ENCODE results near the gene LRCH1. TPM values are rescaled to one million over a fixed set of nuclear protein-coding genes. Genes with fewer than 3 reads are reported as not detected.

Gene LRCH1
- total and polyA plus RNA-seq, 2 experiments from 2014 or later: 4.7 to 5.0 TPM

DNA sequence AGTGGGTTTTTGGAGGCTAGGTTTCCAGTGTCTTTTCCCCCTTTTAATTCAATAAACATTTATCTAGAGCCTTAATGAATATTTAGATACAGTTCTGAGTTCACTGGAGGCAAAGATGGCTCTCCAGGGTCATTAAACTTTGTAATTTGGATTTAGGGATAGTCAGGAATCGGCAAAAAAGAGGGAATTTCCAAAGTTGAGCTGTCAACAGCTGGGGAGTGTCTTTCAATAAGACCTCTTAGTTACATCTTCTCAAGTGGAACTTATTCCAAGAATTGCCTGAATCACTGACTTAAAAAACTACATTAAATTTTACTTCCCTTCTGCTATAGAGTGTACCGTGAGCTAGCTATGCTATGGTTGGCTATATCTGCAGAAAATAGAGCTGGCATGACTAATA is 2.0 kb downstream of the LRCH1 start:
- peaks cover 24% of the 10 kb centered on the region for H3F3A ChIP-seq (ENCODE audit: insufficient read depth)

DNA sequence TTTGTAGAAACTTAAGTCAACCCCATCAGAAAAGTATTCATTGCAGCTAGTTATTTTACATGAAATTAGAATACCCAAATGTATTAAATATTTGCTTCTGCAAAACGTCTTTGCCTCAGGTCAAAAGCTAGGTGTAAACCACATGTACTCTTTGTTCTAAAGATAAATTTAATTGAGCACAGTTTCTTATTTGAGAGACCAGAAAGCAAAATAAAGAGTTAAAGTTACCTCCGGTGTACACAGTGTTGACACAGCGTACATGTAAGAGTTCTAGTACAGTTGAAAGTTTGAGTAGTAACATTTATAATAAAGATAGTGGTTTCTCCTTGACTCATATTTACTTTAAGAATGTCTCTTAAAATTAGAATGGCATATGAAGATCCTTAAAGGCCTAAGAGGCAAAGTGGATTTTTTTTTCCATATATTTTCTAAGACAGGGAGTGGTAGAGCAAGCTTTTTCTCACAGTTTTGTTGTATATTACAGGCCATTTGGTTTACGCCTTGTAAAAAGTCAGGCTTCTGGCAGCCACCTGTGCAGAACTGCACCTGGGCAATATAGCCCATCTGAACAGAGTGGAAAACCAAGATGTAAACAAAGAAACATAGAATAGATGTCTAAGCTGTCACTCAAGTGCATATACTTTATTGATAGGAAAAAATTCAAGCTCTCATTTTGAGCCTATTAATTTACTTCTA is 2.9 kb downstream of the LRCH1 start:
- no peak overlapping the region for H3K9ac ChIP-seq
- in situ Hi-C loops (cut with MboI): loop anchor here (10.0 kb wide), 1 partner anchor 159 kb away; no protein-coding TSS in a partner anchor
- peaks cover 2% of the 10 kb centered on the region; the same call in 1 of the 2 replicates for H4K20me1 ChIP-seq (ENCODE audit: insufficient read depth)
- no peak overlapping the region for H2AFZ ChIP-seq
- no peaks in the 10 kb centered on the region for H3K9me3 ChIP-seq (ENCODE audit: low read depth)
- no peaks in the 10 kb centered on the region for H3K36me3 ChIP-seq (ENCODE audit: low read depth)
- H3K27ac ChIP-seq: peak overlapping the region; percentile 78; the same call in 1 of the 2 replicates
- peaks cover 16% of the 10 kb centered on the region for H3K4me1 ChIP-seq (ENCODE audit: insufficient read depth)
- H3K4me2 ChIP-seq (ENCODE audit: unreplicated experiment): no peak overlapping the region
- no peaks in the 10 kb centered on the region for H3K9me2 ChIP-seq (ENCODE audit: insufficient read depth)
- peaks cover 73% of the 10 kb centered on the region for H3K79me2 ChIP-seq (ENCODE audit: insufficient read depth)
- peaks cover 24% of the 10 kb centered on the region for H3F3A ChIP-seq (ENCODE audit: insufficient read depth)
- no peak for TF ChIP-seq EZH2 (IDR thresholded peaks at IDR 0.05; ENCODE audit: insufficient read depth, poor library complexity, severe bottlenecking)
- TF ChIP-seq EZH2phosphoT487 (IDR thresholded peaks at IDR 0.05; ENCODE audit: insufficient read depth, low read depth): no peak
- 72 to 79% methylated on average over 4 of the region's 4 CpGs for WGBS, 2 experiments (ENCODE audit: low coverage in 1 of 2, low lambda C conversion rate in 2 of 2, missing lambda C conversion rate in 2 of 2)
- DNase-seq: no peak
- 0 out of 2 replicates have a peak overlapping the region, but pooled peaks have one; percentile 91 for H3K4me3 ChIP-seq
- H3K27me3 ChIP-seq (replicated peaks; ENCODE audit: insufficient read depth): no peaks in the 10 kb centered on the region

More for the DNA sequence above, 2.0 kb downstream of the LRCH1 start:
- in situ Hi-C loops (cut with MboI): loop anchor here (10.0 kb wide), 1 partner anchor 160 kb away; no protein-coding TSS in a partner anchor
- H3K9me3 ChIP-seq (ENCODE audit: low read depth): no peaks in the 10 kb centered on the region
- H3K9ac ChIP-seq: peak overlapping the region; percentile 87
- no peaks in the 10 kb centered on the region; the same call in 1 of the 2 replicates for H4K20me1 ChIP-seq (ENCODE audit: insufficient read depth)
- H3K79me2 ChIP-seq (ENCODE audit: insufficient read depth): peaks cover 64% of the 10 kb centered on the region
- TF ChIP-seq EZH2phosphoT487 (IDR thresholded peaks at IDR 0.05; ENCODE audit: insufficient read depth, low read depth) (no peak), EZH2 (IDR thresholded peaks at IDR 0.05; ENCODE audit: insufficient read depth, poor library complexity, severe bottlenecking) (no peak)
- H3K4me2 ChIP-seq (ENCODE audit: unreplicated experiment): peak overlapping the region; percentile 98
- WGBS, 2 experiments (ENCODE audit: low coverage in 1 of 2, low lambda C conversion rate in 2 of 2, missing lambda C conversion rate in 2 of 2): 41 to 44% methylated on average over 2 of the region's 2 CpGs
- H3K4me3 ChIP-seq: peak overlapping the region; percentile 91
- peaks cover 16% of the 10 kb centered on the region for H3K4me1 ChIP-seq (ENCODE audit: insufficient read depth)
- H2AFZ ChIP-seq: peak overlapping the region; percentile 95
- peak; percentile 43 for DNase-seq
- H3K36me3 ChIP-seq (ENCODE audit: low read depth): no peaks in the 10 kb centered on the region
- H3K27me3 ChIP-seq (replicated peaks; ENCODE audit: insufficient read depth): no peaks in the 10 kb centered on the region
- H3K27ac ChIP-seq: peak overlapping the region; percentile 78
- no peaks in the 10 kb centered on the region for H3K9me2 ChIP-seq (ENCODE audit: insufficient read depth)

DNA sequence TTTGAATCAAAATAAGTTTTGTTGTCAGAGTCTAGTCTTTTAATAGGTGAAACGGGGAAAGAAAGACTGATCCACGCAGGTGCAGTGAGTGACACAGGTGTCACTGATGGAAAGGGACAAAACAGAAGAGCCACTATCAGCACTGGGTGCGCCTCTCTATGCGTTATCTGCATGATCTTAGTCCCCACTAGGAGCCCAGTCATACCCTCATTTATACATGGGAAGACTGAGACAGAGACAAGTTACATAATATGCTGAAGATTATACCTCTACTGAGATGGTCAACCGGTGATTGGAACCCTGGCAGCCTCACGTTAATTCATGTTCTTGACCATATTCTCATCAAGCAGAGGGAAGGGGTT is 3.4 kb downstream of the LRCH1 start:
- DNase-seq: no peak
- no peak overlapping the region for H3K4me2 ChIP-seq (ENCODE audit: unreplicated experiment)
- H3K36me3 ChIP-seq (ENCODE audit: low read depth): no peaks in the 10 kb centered on the region
- H3K9ac ChIP-seq: no peak overlapping the region
- WGBS, 2 experiments (ENCODE audit: low coverage in 1 of 2, low lambda C conversion rate in 2 of 2, missing lambda C conversion rate in 2 of 2): 90 to 91% methylated on average over 6 of the region's 6 CpGs
- no peaks in the 10 kb centered on the region for H3K27me3 ChIP-seq (replicated peaks; ENCODE audit: insufficient read depth)
- no peak overlapping the region for H3K4me3 ChIP-seq
- no peaks in the 10 kb centered on the region for H3K9me3 ChIP-seq (ENCODE audit: low read depth)
- TF ChIP-seq EZH2phosphoT487 (IDR thresholded peaks at IDR 0.05; ENCODE audit: insufficient read depth, low read depth) (no peak), EZH2 (IDR thresholded peaks at IDR 0.05; ENCODE audit: insufficient read depth, poor library complexity, severe bottlenecking) (no peak)
- H2AFZ ChIP-seq: no peak overlapping the region
- peaks cover 24% of the 10 kb centered on the region for H3F3A ChIP-seq (ENCODE audit: insufficient read depth)
- peaks cover 16% of the 10 kb centered on the region for H3K4me1 ChIP-seq (ENCODE audit: insufficient read depth)
- in situ Hi-C loops (cut with MboI): loop anchor here (10.0 kb wide), 1 partner anchor 158 kb away; no protein-coding TSS in a partner anchor
- peaks cover 78% of the 10 kb centered on the region for H3K79me2 ChIP-seq (ENCODE audit: insufficient read depth)
- H3K27ac ChIP-seq: no peak overlapping the region
- no peaks in the 10 kb centered on the region for H3K9me2 ChIP-seq (ENCODE audit: insufficient read depth)
- H4K20me1 ChIP-seq (ENCODE audit: insufficient read depth): peaks cover 5% of the 10 kb centered on the region; the same call in 1 of the 2 replicates

DNA sequence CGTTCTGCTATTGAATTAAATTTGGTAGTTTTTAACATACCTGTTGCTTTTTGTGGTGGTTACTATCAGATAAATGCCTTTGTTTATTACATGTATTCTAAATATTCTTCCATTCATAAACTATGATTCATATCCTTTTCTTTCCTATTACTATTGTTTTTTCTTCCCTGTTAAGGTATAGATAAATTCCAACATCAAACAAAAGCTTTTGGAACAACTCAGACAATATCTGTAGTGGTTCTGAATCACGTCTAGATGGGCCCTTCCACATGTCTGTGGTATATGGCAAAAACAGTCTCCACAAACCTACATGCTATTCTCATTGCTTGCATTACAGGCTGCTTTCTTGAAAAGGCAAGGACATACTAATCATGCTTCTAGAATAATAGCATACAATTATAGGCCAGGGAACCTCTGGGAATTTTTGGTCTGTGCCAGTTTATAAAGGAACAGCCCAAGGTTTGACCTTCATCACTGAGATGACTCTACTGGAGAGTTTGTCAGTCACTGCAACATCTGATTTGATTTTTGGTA is 6.4 kb downstream of the LRCH1 start:
- peaks cover 99% of the 10 kb centered on the region for H3K79me2 ChIP-seq (ENCODE audit: insufficient read depth)
- H3K27ac ChIP-seq: no peak overlapping the region
- H3K4me3 ChIP-seq: no peak overlapping the region
- H4K20me1 ChIP-seq (ENCODE audit: insufficient read depth): peaks cover 5% of the 10 kb centered on the region; the same call in 1 of the 2 replicates
- H3K4me2 ChIP-seq (ENCODE audit: unreplicated experiment): no peak overlapping the region
- H2AFZ ChIP-seq: no peak overlapping the region
- peaks cover 18% of the 10 kb centered on the region for H3F3A ChIP-seq (ENCODE audit: insufficient read depth)
- no peaks in the 10 kb centered on the region for H3K27me3 ChIP-seq (replicated peaks; ENCODE audit: insufficient read depth)
- no peak overlapping the region for H3K9ac ChIP-seq
- H3K9me3 ChIP-seq (ENCODE audit: low read depth): no peaks in the 10 kb centered on the region
- no peaks in the 10 kb centered on the region for H3K9me2 ChIP-seq (ENCODE audit: insufficient read depth)
- H3K36me3 ChIP-seq (ENCODE audit: low read depth): no peaks in the 10 kb centered on the region
- 50 to 58% methylated on average over 2 of the region's 2 CpGs for WGBS, 2 experiments (ENCODE audit: low coverage in 1 of 2, low lambda C conversion rate in 2 of 2, missing lambda C conversion rate in 2 of 2)
- H3K4me1 ChIP-seq (ENCODE audit: insufficient read depth): peaks cover 9% of the 10 kb centered on the region; the same call in 1 of the 2 replicates
- TF ChIP-seq EZH2 (IDR thresholded peaks at IDR 0.05; ENCODE audit: insufficient read depth, poor library complexity, severe bottlenecking): no peak
- in situ Hi-C loops (cut with MboI): loop anchor here (10.0 kb wide), 1 partner anchor 155 kb away; no protein-coding TSS in a partner anchor
- peak; percentile 16 for DNase-seq
